DOHH2 (cell line): Measurements from ENCODE around the gene AFF1.

Experiments
- H3F3A ChIP-seq: fragments of 200-600 bp; sonication (generic), shearing (Covaris generic); 2 replicates; pipeline ENCODE4 v1.6.0; 2016; ENCODE audit warnings: antibody characterized with exemption, mild to moderate bottlenecking; ENCODE audit not compliant: control insufficient read depth, insufficient read depth
- H3K27ac ChIP-seq: fragments of 200-600 bp; sonication (generic); 2 replicates; pipeline ENCODE4 v1.5.1; 2014; ENCODE audit warnings: low read depth, mild to moderate bottlenecking, low read length, moderate library complexity
- H3K27me3 ChIP-seq: fragments of 200-600 bp; sonication (generic); 2 replicates; pipeline ENCODE4 v1.6.1; 2014; ENCODE audit warnings: mild to moderate bottlenecking, low read length, mixed read lengths; ENCODE audit not compliant: control insufficient read depth
- H3K36me3 ChIP-seq: fragments of 200-600 bp; sonication (generic); 2 replicates; pipeline ENCODE4 v1.6.1; 2014; ENCODE audit warnings: mild to moderate bottlenecking, low read length, moderate library complexity, mixed read lengths; ENCODE audit not compliant: control insufficient read depth
- H3K4me1 ChIP-seq: fragments of 200-600 bp; sonication (generic); 2 replicates; pipeline ENCODE4 v1.6.1; 2014; ENCODE audit warnings: mild to moderate bottlenecking, low read length, mixed read lengths; ENCODE audit not compliant: control insufficient read depth
- H3K4me2 ChIP-seq: fragments of 200-600 bp; sonication (generic); 2 replicates; pipeline ENCODE4 v1.6.0; 2014; ENCODE audit warnings: mild to moderate bottlenecking, low read length, moderate library complexity
- H3K4me3 ChIP-seq: fragments of 200-600 bp; sonication (generic); 2 replicates; pipeline ENCODE4 v1.5.1; 2014; ENCODE audit warnings: mild to moderate bottlenecking, low read length, mixed read lengths
- H3K79me2 ChIP-seq: fragments of 200-600 bp; sonication (generic); 2 replicates; pipeline ENCODE4 v1.6.1; 2014; ENCODE audit warnings: mild to moderate bottlenecking, low read length, mixed read lengths; ENCODE audit not compliant: control insufficient read depth
- H3K9me2 ChIP-seq: fragments of 200-600 bp; sonication (generic); replicated peaks from 2 replicates; pipeline ENCODE4 v1.6.1; 2014; ENCODE audit warnings: mild to moderate bottlenecking, low read length, mixed read lengths; ENCODE audit not compliant: control insufficient read depth
- H3K9me3 ChIP-seq: fragments of 200-600 bp; sonication (generic); 2 replicates; pipeline ENCODE4 v1.6.1; 2014; ENCODE audit warnings: antibody characterized with exemption, low read length, mixed read lengths; ENCODE audit not compliant: control insufficient read depth, insufficient read depth
- H4K20me1 ChIP-seq: fragments of 200-600 bp; sonication (generic); 2 replicates; pipeline ENCODE4 v1.6.0; 2014; ENCODE audit warnings: low read depth, mild to moderate bottlenecking, antibody characterized with exemption, low read length, moderate library complexity; ENCODE audit not compliant: control insufficient read depth, insufficient read depth
- CTCF ChIP-seq: fragments of 200-600 bp; sonication (generic); IDR thresholded peaks from one replicate; pipeline ENCODE4 v1.5.1; 2014; ENCODE audit warnings: antibody characterized with exemption, mild to moderate bottlenecking, low read depth, low read length; ENCODE audit not compliant: poor library complexity, severe bottlenecking
- EZH2phosphoT487 ChIP-seq: fragments of 200-600 bp; sonication (generic); IDR thresholded peaks from 2 replicates; pipeline ENCODE4 v1.6.1; 2017; ENCODE audit warnings: borderline replicate concordance, mild to moderate bottlenecking, antibody characterized with exemption, low read length, moderate library complexity, mixed read lengths

Gene AFF1

GRCh38 chr4:87049508-87049907 lies 114.7 kb downstream of the AFF1 start:
- no peaks in the 10 kb centered on the region for H4K20me1 ChIP-seq
- H3K4me3 ChIP-seq: no peak overlapping the region
- peaks cover 8% of the 10 kb centered on the region for H3K4me1 ChIP-seq
- H3K79me2 ChIP-seq: no peaks in the 10 kb centered on the region
- H3K9me3 ChIP-seq: no peaks in the 10 kb centered on the region
- H3K27me3 ChIP-seq: no peaks in the 10 kb centered on the region
- H3K9me2 ChIP-seq: no peaks in the 10 kb centered on the region
- TF ChIP-seq EZH2phosphoT487 (no peak), CTCF (no peak)
- H3F3A ChIP-seq: 0 out of 2 replicates have a peak, but pooled peaks cover 4% of the 10 kb centered on the region
- peaks cover 5% of the 10 kb centered on the region; the same call in 1 of the 2 replicates for H3K36me3 ChIP-seq
- H3K4me2 ChIP-seq: no peak overlapping the region
- no peak overlapping the region for H3K27ac ChIP-seq

- TF ChIP-seq CTCF (no peak), EZH2phosphoT487 (no peak)
- peaks cover 13% of the 10 kb centered on the region for H3K4me1 ChIP-seq
- no peak overlapping the region for H3K4me3 ChIP-seq
- no peaks in the 10 kb centered on the region for H3K9me3 ChIP-seq
- H3K79me2 ChIP-seq: no peaks in the 10 kb centered on the region
- H3K9me2 ChIP-seq: no peaks in the 10 kb centered on the region
- no peak overlapping the region for H3K4me2 ChIP-seq
- 0 out of 2 replicates have a peak, but pooled peaks cover 4% of the 10 kb centered on the region for H3F3A ChIP-seq
- H3K27ac ChIP-seq: no peak overlapping the region
- peaks cover 5% of the 10 kb centered on the region; the same call in 1 of the 2 replicates for H3K36me3 ChIP-seq
- H3K27me3 ChIP-seq: no peaks in the 10 kb centered on the region
- H4K20me1 ChIP-seq: no peaks in the 10 kb centered on the region
These were observed 115.8 kb downstream of the AFF1 start for GRCh38 chr4:87050596-87050995.

- Histone ChIP-seq H3K4me1 (peaks cover 13% of the 10 kb centered on the region), H3K27ac (no peak overlapping the region), H3K36me3 (peaks cover 5% of the 10 kb centered on the region; the same call in 1 of the 2 replicates), H4K20me1 (no peaks in the 10 kb centered on the region), H3K9me2 (no peaks in the 10 kb centered on the region), H3K4me2 (no peak overlapping the region), H3K9me3 (no peaks in the 10 kb centered on the region), H3K79me2 (no peaks in the 10 kb centered on the region), H3K27me3 (no peaks in the 10 kb centered on the region), H3K4me3 (no peak overlapping the region), H3F3A (0 out of 2 replicates have a peak, but pooled peaks cover 4% of the 10 kb centered on the region)
- TF ChIP-seq EZH2phosphoT487: no peak
- TF ChIP-seq CTCF: no peak
These were observed 116.4 kb downstream of the AFF1 start for GRCh38 chr4:87051121-87051713.
